ENCODE data around the gene PRRT3. TPM values are rescaled to one million over a fixed set of nuclear protein-coding genes. Genes with fewer than 3 reads are reported as not detected.

The PRRT3 gene
- total RNA-seq, 3 donors from 2014 or later: 0.64 to 2.8 (median 2.0) TPM

- Histone ChIP-seq H3K27ac (peak overlapping the region in 1 of 2 donors; percentile 33), H3K27me3 (no peaks in the 10 kb centered on the region), H3K36me3 (no peaks in the 10 kb centered on the region), H3K9me3 (no peaks in the 10 kb centered on the region), H3K4me1 (peaks cover 11 to 12% of the 10 kb centered on the region in 2 donors), H3K4me3 (no peak overlapping the region)
- intact Hi-C loops (cut with DNase I; ENCODE audit: low total_unique reads): no loop called here
- DNase-seq (ENCODE audit: low spot score in 2 of 2): no peak
- TF ChIP-seq POLR2A (IDR thresholded peaks at IDR 0.05): no peak
- TF ChIP-seq CTCF (IDR thresholded peaks at IDR 0.05): no peak
- no peak for TF ChIP-seq POLR2AphosphoS5 (IDR thresholded peaks at IDR 0.05)
Observed at GRCh38 chr3:9912294-9912935, 39.8 kb downstream of the PRRT3 start.

GRCh38 chr3:9911863-9912262 is 40.3 kb downstream of the PRRT3 start:
- no peaks in the 10 kb centered on the region for H3K36me3 ChIP-seq
- no peak overlapping the region for H3K27ac ChIP-seq
- intact Hi-C loops (cut with DNase I; ENCODE audit: low total_unique reads): no loop called here
- no peak overlapping the region for H3K4me3 ChIP-seq
- TF ChIP-seq CTCF (IDR thresholded peaks at IDR 0.05) (no peak), POLR2A (IDR thresholded peaks at IDR 0.05) (no peak), POLR2AphosphoS5 (IDR thresholded peaks at IDR 0.05) (no peak)
- DNase-seq (ENCODE audit: low spot score in 2 of 2): no peak
- no peaks in the 10 kb centered on the region for H3K9me3 ChIP-seq
- no peaks in the 10 kb centered on the region for H3K27me3 ChIP-seq
- peaks cover 11 to 12% of the 10 kb centered on the region in 2 donors for H3K4me1 ChIP-seq

- no peak for TF ChIP-seq POLR2AphosphoS5 (IDR thresholded peaks at IDR 0.05)
- TF ChIP-seq CTCF (IDR thresholded peaks at IDR 0.05): no peak
- TF ChIP-seq POLR2A (IDR thresholded peaks at IDR 0.05): no peak
- no peak overlapping the region for H3K27ac ChIP-seq
- no peaks in the 10 kb centered on the region for H3K27me3 ChIP-seq
- peaks cover 3 to 8% of the 10 kb centered on the region in 2 donors for H3K4me1 ChIP-seq
- no peaks in the 10 kb centered on the region for H3K36me3 ChIP-seq
- H3K9me3 ChIP-seq: no peaks in the 10 kb centered on the region
- intact Hi-C loops (cut with DNase I; ENCODE audit: low total_unique reads): no loop called here
- H3K4me3 ChIP-seq: no peak overlapping the region
- DNase-seq (ENCODE audit: low spot score in 2 of 2): no peak
Observed at GRCh38 chr3:9909221-9910013, 42.8 kb downstream of the PRRT3 start.

- Histone ChIP-seq H3K36me3 (no peaks in the 10 kb centered on the region), H3K27ac (no peak overlapping the region), H3K27me3 (no peaks in the 10 kb centered on the region), H3K4me3 (no peak overlapping the region), H3K9me3 (no peaks in the 10 kb centered on the region), H3K4me1 (no peaks in the 10 kb centered on the region)
- intact Hi-C loops (cut with DNase I; ENCODE audit: low total_unique reads): no loop called here
- no peak for TF ChIP-seq POLR2A (IDR thresholded peaks at IDR 0.05)
- TF ChIP-seq CTCF (IDR thresholded peaks at IDR 0.05): no peak
- TF ChIP-seq POLR2AphosphoS5 (IDR thresholded peaks at IDR 0.05): no peak
- no peak for DNase-seq (ENCODE audit: low spot score in 2 of 2)
Observed at GRCh38 chr3:9908286-9908685, 43.9 kb downstream of the PRRT3 start.

- TF ChIP-seq CTCF (IDR thresholded peaks at IDR 0.05) (no peak), POLR2AphosphoS5 (IDR thresholded peaks at IDR 0.05) (no peak), POLR2A (IDR thresholded peaks at IDR 0.05) (no peak)
- Histone ChIP-seq H3K9me3 (no peaks in the 10 kb centered on the region), H3K4me3 (no peak overlapping the region), H3K27me3 (no peaks in the 10 kb centered on the region), H3K36me3 (no peaks in the 10 kb centered on the region), H3K4me1 (no peaks in the 10 kb centered on the region), H3K27ac (no peak overlapping the region)
- intact Hi-C loops (cut with DNase I; ENCODE audit: low total_unique reads): no loop called here
- DNase-seq (ENCODE audit: low spot score in 2 of 2): no peak
Observed at GRCh38 chr3:9906480-9906879, 45.7 kb downstream of the PRRT3 start.

Data from breast epithelium (tissue), 4 donors.